ENCODE data around the gene NCMAP.

DNA sequence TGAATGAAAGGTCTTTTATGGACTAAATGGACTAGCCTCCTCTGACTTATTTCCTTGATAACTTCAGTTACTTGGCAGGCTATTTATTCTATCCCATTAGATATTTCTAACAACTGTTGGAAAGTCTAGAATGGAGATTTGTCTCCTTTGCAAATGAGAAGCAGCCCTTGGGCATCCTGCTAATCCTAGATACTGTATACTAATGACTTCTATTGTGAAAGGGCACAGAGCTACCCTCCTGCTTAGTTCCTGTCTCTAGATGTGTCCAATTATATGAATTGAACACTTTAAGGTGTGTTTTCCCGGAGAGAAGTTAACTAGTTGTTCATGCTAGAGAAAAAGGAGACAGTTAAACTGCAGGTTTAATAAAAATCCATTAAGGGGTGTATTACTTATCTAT lies 10.2 kb upstream of the NCMAP start:
- TF ChIP-seq, protein P1, sequence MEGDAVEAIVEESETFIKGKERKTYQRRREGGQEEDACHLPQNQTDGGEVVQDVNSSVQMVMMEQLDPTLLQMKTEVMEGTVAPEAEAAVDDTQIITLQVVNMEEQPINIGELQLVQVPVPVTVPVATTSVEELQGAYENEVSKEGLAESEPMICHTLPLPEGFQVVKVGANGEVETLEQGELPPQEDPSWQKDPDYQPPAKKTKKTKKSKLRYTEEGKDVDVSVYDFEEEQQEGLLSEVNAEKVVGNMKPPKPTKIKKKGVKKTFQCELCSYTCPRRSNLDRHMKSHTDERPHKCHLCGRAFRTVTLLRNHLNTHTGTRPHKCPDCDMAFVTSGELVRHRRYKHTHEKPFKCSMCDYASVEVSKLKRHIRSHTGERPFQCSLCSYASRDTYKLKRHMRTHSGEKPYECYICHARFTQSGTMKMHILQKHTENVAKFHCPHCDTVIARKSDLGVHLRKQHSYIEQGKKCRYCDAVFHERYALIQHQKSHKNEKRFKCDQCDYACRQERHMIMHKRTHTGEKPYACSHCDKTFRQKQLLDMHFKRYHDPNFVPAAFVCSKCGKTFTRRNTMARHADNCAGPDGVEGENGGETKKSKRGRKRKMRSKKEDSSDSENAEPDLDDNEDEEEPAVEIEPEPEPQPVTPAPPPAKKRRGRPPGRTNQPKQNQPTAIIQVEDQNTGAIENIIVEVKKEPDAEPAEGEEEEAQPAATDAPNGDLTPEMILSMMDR (IDR thresholded peaks at IDR 0.05 in 8 of 11, conservative IDR thresholded peaks at IDR 0.05 in 3 of 11) = no peak
- TF ChIP-seq POLR2A (IDR thresholded peaks at IDR 0.05) = no peak
- TF ChIP-seq POLR2AphosphoS5 (IDR thresholded peaks at IDR 0.05) = no peak

Measured in spleen (tissue), 7 donors.